K562 (cell line): ENCODE data around the gene RASGRP4. TPM values are rescaled to one million over a fixed set of nuclear protein-coding genes. Genes with fewer than 3 reads are reported as not detected.

Experiments
- BDP1 ChIP-seq: IDR thresholded peaks from 3 replicates; pipeline ENCODE4 v1.6.1; 2011; ENCODE audit not compliant: insufficient read length, insufficient read depth
- CCNT2 ChIP-seq: IDR thresholded peaks from 2 replicates; pipeline ENCODE4 v1.6.1; 2011; ENCODE audit warnings: borderline replicate concordance, low read depth, mild to moderate bottlenecking, moderate library complexity, mixed read lengths, low read length; ENCODE audit not compliant: insufficient read length; ENCODE audit errors: extremely low read depth
- GATAD2A ChIP-seq: fragments of 450-650 bp; IDR thresholded peaks from 2 replicates; pipeline ENCODE4 v1.6.1; 2017
- HNRNPLL ChIP-seq: fragments of 200-400 bp; formaldehyde crosslinking; IDR thresholded peaks from 2 replicates; pipeline ENCODE4 v1.6.1; 2017; ENCODE audit warnings: low read length, low read depth, mild to moderate bottlenecking; ENCODE audit not compliant: poor library complexity, severe bottlenecking
- JUNB ChIP-seq: fragments of 450-650 bp; formaldehyde crosslinking; conservative IDR thresholded peaks from 2 replicates; pipeline ENCODE4 v1.4.0; 2020; ENCODE audit warnings: mild to moderate bottlenecking
- POLR2A ChIP-seq: fragments of 450-650 bp; conservative IDR thresholded peaks from 2 replicates; pipeline ENCODE4 v1.6.1; 2016
- SAP30 ChIP-seq: fragments of 200-600 bp; sonication (generic); IDR thresholded peaks from 2 replicates; pipeline ENCODE4 v1.6.1; 2012; ENCODE audit warnings: borderline replicate concordance, low read depth, mild to moderate bottlenecking, moderate library complexity, low read length, control low read depth, inconsistent platforms; ENCODE audit not compliant: insufficient read depth, poor library complexity, severe bottlenecking
- SOX6 ChIP-seq: fragments of 450-650 bp; IDR thresholded peaks from 2 replicates; pipeline ENCODE4 v1.6.1; 2014; ENCODE audit warnings: mild to moderate bottlenecking
- TBP ChIP-seq: optimal IDR thresholded peaks from 2 replicates; pipeline ENCODE3; 2011; ENCODE audit warnings: low read depth, low read length, improper control_type of control experiment
- TGIF2 ChIP-seq: sonication (generic); formaldehyde crosslinking; IDR thresholded peaks from 2 replicates; pipeline ENCODE4 v1.8.1; 2022; ENCODE audit warnings: mild to moderate bottlenecking, missing genetic modification reagents, moderate library complexity
- YY1 ChIP-seq, 3 experiments: IDR thresholded peaks; 2 replicates each; pipeline ENCODE4 v1.6.1; 2011; ENCODE audit warnings: low read length in 2 of 3, mild to moderate bottlenecking in 2 of 3, moderate library complexity in 2 of 3, borderline replicate concordance in 1 of 3, control low read depth in 1 of 3, low read depth in 1 of 3; ENCODE audit not compliant: insufficient read depth in 3 of 3, insufficient replicate concordance in 2 of 3, control insufficient read depth in 1 of 3, insufficient read length in 1 of 3; ENCODE audit errors: extremely low read depth in 1 of 3
- ZNF12 ChIP-seq: sonication (generic); formaldehyde crosslinking; IDR thresholded peaks from 2 replicates; pipeline ENCODE4 v1.4.0; 2020; ENCODE audit warnings: mild to moderate bottlenecking, missing genetic modification reagents
- ZNF347 ChIP-seq: fragments of 450-650 bp; formaldehyde crosslinking; IDR thresholded peaks from 2 replicates; pipeline ENCODE4 v1.4.0; 2020; ENCODE audit warnings: low read depth, mild to moderate bottlenecking, moderate library complexity
- polyA plus RNA-seq, 8 experiments: library from polyadenylated mRNA; depleted of rRNA in 4 of 8; stranded (reverse) in 5 of 8; unstranded in 3 of 8; fragments of >200 nt; fragmentation: Nextera tagmentation in 2 of 8; fragmentation: Illumina TruSeq in 1 of 8; extraction: Ambion mirVana in 2 of 8; extraction: Trizol in 1 of 8; gene quantifications; 2 replicates each; pipeline versions ENCODE4 v1.2.1 to v1.2.3, GENCODE V29; 2011 to 2014; ENCODE audit warnings: inconsistent platforms in 1 of 8, missing spikeins in 1 of 8
- total RNA-seq, 7 experiments: library from RNA; depleted of rRNA in 6 of 7; stranded (reverse); fragments of >200 nt in 6 of 7; fragmentation: Illumina TruSeq in 2 of 7; extraction: Trizol in 2 of 7; gene quantifications; 2 replicates each; pipeline versions ENCODE4 v1.2.1 to v1.2.3, GENCODE V29; 2011 to 2021; ENCODE audit warnings: low replicate concordance in 1 of 7
- TF ChIP-seq, protein P1 (sequence below): fragments of 450-650 bp; formaldehyde crosslinking; IDR thresholded peaks from 2 replicates; pipeline ENCODE4 v1.4.0; 2020; ENCODE audit warnings: mild to moderate bottlenecking, moderate library complexity
- TF ChIP-seq, protein P2 (sequence below), 2 experiments: IDR thresholded peaks in 1 of 2; conservative IDR thresholded peaks in 1 of 2; 2 replicates each; pipeline ENCODE4 v1.6.1; 2016; ENCODE audit warnings: low read depth in 2 of 2, mild to moderate bottlenecking in 1 of 2, missing compliant biosample characterization in 1 of 2, missing genetic modification characterization in 1 of 2, moderate library complexity in 1 of 2
- TF ChIP-seq, protein P3 (sequence below): fragments of 150-350 bp; conservative IDR thresholded peaks from 2 replicates; pipeline ENCODE4 v1.6.1; 2014; ENCODE audit warnings: low read length
- TF ChIP-seq, protein P4 (sequence below): IDR thresholded peaks from 2 replicates; pipeline ENCODE4 v1.6.1; 2012; ENCODE audit warnings: low read depth, low read length, improper control_type of control experiment, borderline replicate concordance

RASGRP4 gene
- total and polyA plus RNA-seq, 9 of the 15 experiments (the other 6 are each of a cell fraction or from before 2014, with no cell fraction given): 0.39 to 4.6 (median 3.8) TPM

DNA sequence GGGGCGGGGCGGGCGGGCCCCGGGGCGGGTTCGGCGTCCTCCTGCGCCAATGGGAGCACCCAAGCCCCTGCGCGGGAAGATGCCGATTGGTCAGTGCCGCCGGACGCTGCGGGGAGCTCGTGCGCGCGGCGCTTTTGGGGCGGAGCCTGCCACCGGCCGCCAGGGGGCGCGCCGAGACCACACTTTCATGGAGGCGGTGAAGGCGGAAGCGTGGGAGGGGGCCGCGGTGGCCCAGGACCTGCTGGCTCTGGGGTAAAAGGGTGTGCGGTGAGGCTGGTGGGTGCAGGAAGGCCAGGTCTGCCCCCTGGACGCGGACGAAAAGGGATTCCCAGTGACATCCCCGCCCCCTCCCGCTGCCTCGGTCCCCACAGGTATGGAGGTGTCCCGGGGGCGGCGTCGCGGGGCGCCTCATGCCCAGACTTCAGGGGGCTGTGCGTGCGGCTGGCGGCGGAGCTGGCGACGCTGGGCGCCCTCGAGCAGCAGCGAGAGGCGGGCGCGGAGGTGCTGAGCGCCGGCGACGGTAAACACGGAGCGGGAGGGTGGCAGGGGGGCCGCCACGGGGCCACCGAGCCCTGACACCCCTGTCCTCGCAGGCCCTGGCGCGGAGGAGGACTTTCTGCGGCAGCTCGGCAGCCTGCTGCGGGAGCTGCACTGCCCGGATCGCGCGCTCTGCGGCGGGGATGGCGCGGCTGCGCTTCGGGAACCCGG, 22.9 kb downstream of the RASGRP4 start, which contains the start of gene FAM98C (continued):
- TF ChIP-seq, protein P1, sequence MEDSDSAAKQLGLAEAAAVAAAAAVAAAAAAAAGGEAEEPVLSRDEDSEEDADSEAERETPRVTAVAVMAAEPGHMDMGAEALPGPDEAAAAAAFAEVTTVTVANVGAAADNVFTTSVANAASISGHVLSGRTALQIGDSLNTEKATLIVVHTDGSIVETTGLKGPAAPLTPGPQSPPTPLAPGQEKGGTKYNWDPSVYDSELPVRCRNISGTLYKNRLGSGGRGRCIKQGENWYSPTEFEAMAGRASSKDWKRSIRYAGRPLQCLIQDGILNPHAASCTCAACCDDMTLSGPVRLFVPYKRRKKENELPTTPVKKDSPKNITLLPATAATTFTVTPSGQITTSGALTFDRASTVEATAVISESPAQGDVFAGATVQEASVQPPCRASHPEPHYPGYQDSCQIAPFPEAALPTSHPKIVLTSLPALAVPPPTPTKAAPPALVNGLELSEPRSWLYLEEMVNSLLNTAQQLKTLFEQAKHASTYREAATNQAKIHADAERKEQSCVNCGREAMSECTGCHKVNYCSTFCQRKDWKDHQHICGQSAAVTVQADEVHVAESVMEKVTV (CRISPR knock-in tag): peak; percentile 93
- TF ChIP-seq GATAD2A (peak; percentile 68), SAP30 (peak; percentile 52), HNRNPLL (peak; percentile 62), ZNF347 (CRISPR knock-in tag) (no peak), YY1 (IDR thresholded peaks at IDR 0.05; ENCODE audit: borderline replicate concordance in 1 of 3, control insufficient read depth in 1 of 3, extremely low read depth in 1 of 3, insufficient read depth in 3 of 3, insufficient read length in 1 of 3, insufficient replicate concordance in 2 of 3, low read depth in 1 of 3, low read length in 2 of 3) (peak in 1 of 3 experiments; percentile 56), SOX6 (0 out of 2 replicates have a peak, but pooled peaks have one; percentile 6), ZNF12 (CRISPR knock-in tag) (0 out of 2 replicates have a peak, but pooled peaks have one; percentile 29), BDP1 (no peak), TGIF2 (no peak), POLR2A (peak; percentile 69), TBP (peak; percentile 40), JUNB (CRISPR knock-in tag) (no peak), CCNT2 (peak; percentile 52)
- TF ChIP-seq, protein P2, sequence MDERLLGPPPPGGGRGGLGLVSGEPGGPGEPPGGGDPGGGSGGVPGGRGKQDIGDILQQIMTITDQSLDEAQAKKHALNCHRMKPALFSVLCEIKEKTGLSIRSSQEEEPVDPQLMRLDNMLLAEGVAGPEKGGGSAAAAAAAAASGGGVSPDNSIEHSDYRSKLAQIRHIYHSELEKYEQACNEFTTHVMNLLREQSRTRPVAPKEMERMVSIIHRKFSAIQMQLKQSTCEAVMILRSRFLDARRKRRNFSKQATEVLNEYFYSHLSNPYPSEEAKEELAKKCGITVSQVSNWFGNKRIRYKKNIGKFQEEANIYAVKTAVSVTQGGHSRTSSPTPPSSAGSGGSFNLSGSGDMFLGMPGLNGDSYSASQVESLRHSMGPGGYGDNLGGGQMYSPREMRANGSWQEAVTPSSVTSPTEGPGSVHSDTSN (CRISPR knock-in tag; IDR thresholded peaks at IDR 0.05; ENCODE audit: low read depth): no peak
- TF ChIP-seq, protein P2 (tag; conservative IDR thresholded peaks at IDR 0.05; ENCODE audit: low read depth): no peak
- TF ChIP-seq, protein P3, sequence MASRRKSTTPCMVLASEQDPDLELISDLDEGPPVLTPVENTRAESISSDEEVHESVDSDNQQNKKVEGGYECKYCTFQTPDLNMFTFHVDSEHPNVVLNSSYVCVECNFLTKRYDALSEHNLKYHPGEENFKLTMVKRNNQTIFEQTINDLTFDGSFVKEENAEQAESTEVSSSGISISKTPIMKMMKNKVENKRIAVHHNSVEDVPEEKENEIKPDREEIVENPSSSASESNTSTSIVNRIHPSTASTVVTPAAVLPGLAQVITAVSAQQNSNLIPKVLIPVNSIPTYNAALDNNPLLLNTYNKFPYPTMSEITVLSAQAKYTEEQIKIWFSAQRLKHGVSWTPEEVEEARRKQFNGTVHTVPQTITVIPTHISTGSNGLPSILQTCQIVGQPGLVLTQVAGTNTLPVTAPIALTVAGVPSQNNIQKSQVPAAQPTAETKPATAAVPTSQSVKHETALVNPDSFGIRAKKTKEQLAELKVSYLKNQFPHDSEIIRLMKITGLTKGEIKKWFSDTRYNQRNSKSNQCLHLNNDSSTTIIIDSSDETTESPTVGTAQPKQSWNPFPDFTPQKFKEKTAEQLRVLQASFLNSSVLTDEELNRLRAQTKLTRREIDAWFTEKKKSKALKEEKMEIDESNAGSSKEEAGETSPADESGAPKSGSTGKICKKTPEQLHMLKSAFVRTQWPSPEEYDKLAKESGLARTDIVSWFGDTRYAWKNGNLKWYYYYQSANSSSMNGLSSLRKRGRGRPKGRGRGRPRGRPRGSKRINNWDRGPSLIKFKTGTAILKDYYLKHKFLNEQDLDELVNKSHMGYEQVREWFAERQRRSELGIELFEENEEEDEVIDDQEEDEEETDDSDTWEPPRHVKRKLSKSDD: peak; percentile 80; the same call in 1 of the 2 replicates
- TF ChIP-seq, protein P4, sequence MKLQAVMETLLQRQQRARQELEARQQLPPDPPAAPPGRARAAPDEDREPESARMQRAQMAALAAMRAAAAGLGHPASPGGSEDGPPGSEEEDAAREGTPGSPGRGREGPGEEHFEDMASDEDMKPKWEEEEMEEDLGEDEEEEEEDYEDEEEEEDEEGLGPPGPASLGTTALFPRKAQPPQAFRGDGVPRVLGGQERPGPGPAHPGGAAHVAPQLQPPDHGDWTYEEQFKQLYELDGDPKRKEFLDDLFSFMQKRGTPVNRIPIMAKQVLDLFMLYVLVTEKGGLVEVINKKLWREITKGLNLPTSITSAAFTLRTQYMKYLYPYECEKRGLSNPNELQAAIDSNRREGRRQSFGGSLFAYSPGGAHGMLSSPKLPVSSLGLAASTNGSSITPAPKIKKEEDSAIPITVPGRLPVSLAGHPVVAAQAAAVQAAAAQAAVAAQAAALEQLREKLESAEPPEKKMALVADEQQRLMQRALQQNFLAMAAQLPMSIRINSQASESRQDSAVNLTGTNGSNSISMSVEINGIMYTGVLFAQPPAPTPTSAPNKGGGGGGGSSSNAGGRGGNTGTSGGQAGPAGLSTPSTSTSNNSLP: no peak
